RWPE2 (cell line): Measurements from ENCODE around the gene BNIP3.
"Not testable (repeated sequence)": the region's sequence is repeated elsewhere in the genome, so short reads cannot be mapped to it uniquely, and the experiment has no call there.

ENCODE experiments used
- ATAC-seq: fragments of 200-7000 bp; cut with Tn5 transposase; 3 replicates; pipeline ENCODE4 v1.9.1; 2021; ENCODE audit warnings: low read depth
- DNase-seq: peaks from one replicate; pipeline ENCODE4 v3.0.0-alpha.2; 2020; ENCODE audit warnings: low spot score
- H3K27ac ChIP-seq: fragments of 450-650 bp; 2 replicates; pipeline ENCODE4 v1.5.1; 2017; ENCODE audit warnings: mild to moderate bottlenecking; ENCODE audit not compliant: poor library complexity, severe bottlenecking
- H3K27me3 ChIP-seq: fragments of 250-450 bp; sonication (Bioruptor Pico); 2 replicates; pipeline ENCODE4 v1.5.1; 2021; ENCODE audit warnings: mild to moderate bottlenecking, moderate library complexity; ENCODE audit not compliant: insufficient read depth, poor library complexity, severe bottlenecking
- H3K36me3 ChIP-seq: fragments of 250-450 bp; sonication (Bioruptor Pico); 2 replicates; pipeline ENCODE4 v1.5.1; 2020; ENCODE audit warnings: low read depth, mild to moderate bottlenecking, moderate library complexity
- H3K4me1 ChIP-seq: fragments of 250-450 bp; sonication (Bioruptor Pico); 2 replicates; pipeline ENCODE4 v1.5.1; 2021; ENCODE audit warnings: mild to moderate bottlenecking, moderate library complexity; ENCODE audit not compliant: insufficient read depth, poor library complexity, severe bottlenecking
- H3K4me3 ChIP-seq: fragments of 250-450 bp; sonication (Bioruptor Pico); 2 replicates; pipeline ENCODE4 v1.5.1; 2021; ENCODE audit warnings: mild to moderate bottlenecking, moderate library complexity; ENCODE audit not compliant: severe bottlenecking
- H3K9me3 ChIP-seq: fragments of 250-450 bp; sonication (Bioruptor Pico); 2 replicates; pipeline ENCODE4 v1.5.1; 2021; ENCODE audit warnings: mild to moderate bottlenecking, moderate library complexity; ENCODE audit not compliant: severe bottlenecking
- TF ChIP-seq, protein P1 (sequence below): fragments of 450-650 bp; IDR thresholded peaks from one replicate; pipeline ENCODE4 v1.5.1; 2017; ENCODE audit warnings: mild to moderate bottlenecking, moderate library complexity; ENCODE audit not compliant: poor library complexity, severe bottlenecking

The BNIP3 gene

DNA sequence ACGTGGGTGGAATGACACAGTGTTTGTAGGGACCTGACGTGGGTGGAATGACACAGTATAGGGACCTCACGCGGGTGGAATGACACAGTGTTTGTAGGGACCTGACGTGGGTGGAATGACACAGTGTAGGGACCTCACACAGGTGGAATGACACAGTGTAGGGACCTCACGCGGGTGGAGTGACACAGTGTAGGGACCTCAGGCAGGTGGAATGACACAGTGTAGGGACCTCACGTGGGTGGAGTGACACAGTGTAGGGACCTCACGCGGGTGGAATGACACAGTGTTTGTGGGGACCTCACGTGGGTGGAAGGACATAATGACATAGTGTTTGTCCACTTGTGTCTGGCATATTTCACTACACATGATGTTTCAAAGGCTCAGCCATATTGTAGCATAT is 61.6 kb downstream of the BNIP3 start:
- Histone ChIP-seq H3K4me1 (peaks cover 6% of the 10 kb centered on the region), H3K9me3 (no peaks in the 10 kb centered on the region), H3K4me3 (no peak overlapping the region), H3K27ac (no peak overlapping the region), H3K27me3 (no peaks in the 10 kb centered on the region), H3K36me3 (peaks cover 8% of the 10 kb centered on the region; the same call in 1 of the 2 replicates)
- TF ChIP-seq, protein P1, sequence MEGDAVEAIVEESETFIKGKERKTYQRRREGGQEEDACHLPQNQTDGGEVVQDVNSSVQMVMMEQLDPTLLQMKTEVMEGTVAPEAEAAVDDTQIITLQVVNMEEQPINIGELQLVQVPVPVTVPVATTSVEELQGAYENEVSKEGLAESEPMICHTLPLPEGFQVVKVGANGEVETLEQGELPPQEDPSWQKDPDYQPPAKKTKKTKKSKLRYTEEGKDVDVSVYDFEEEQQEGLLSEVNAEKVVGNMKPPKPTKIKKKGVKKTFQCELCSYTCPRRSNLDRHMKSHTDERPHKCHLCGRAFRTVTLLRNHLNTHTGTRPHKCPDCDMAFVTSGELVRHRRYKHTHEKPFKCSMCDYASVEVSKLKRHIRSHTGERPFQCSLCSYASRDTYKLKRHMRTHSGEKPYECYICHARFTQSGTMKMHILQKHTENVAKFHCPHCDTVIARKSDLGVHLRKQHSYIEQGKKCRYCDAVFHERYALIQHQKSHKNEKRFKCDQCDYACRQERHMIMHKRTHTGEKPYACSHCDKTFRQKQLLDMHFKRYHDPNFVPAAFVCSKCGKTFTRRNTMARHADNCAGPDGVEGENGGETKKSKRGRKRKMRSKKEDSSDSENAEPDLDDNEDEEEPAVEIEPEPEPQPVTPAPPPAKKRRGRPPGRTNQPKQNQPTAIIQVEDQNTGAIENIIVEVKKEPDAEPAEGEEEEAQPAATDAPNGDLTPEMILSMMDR, result no peak
- ATAC-seq, result no peak
- DNase-seq, result no peak

DNA sequence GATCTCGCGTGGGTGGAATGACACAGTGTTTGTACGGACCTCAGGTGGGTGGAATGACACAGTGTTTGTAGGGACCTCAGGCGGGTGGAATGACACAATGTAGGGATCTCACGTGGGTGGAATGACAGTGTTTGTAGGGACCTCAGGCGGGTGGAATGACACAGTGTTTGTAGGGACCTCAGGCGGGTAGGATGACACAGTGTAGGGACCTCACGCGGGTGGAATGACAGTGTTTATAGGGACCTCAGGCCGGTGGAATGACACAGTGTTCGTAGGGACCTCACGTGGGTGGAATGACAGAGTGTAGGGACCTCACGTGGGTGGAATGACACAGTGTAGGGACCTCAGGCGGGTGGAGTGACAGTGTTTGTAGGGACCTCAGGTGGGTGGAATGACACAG is 62.3 kb downstream of the BNIP3 start:
- H3K4me1 ChIP-seq, ATAC-seq, H3K27me3 ChIP-seq, H3K36me3 ChIP-seq, H3K4me3 ChIP-seq, H3K27ac ChIP-seq, H3K9me3 ChIP-seq, DNase-seq: not testable (repeated sequence)
